BLaER1 treated with 17β-estradiol and CSF1 and Interleukin-3, amounts not matched to agents 10 nM and 100 nM (cell line): ENCODE measurements around the gene ZFYVE9.

Experiments
- H3K27ac ChIP-seq, 11 experiments: shearing (Covaris generic); formaldehyde crosslinking; 2 replicates each; pipeline ENCODE4 v1.8.1; 2022
- H3K27me3 ChIP-seq, 11 experiments: shearing (Covaris generic); formaldehyde crosslinking; 2 replicates each; pipeline ENCODE4 v1.8.1; 2022
- H3K36me3 ChIP-seq, 11 experiments: shearing (Covaris generic); formaldehyde crosslinking; 2 replicates each; pipeline ENCODE4 v1.8.1; 2022
- H3K4me1 ChIP-seq, 10 experiments: shearing (Covaris generic); formaldehyde crosslinking; 2 replicates each; pipeline ENCODE4 v1.8.1; 2022
- H3K4me2 ChIP-seq, 11 experiments: shearing (Covaris generic); formaldehyde crosslinking; 2 replicates each; pipeline ENCODE4 v1.8.1; 2022
- H3K4me3 ChIP-seq, 10 experiments: shearing (Covaris generic); formaldehyde crosslinking; 2 replicates each; pipeline ENCODE4 v1.8.1; 2022
- H3K9ac ChIP-seq, 11 experiments: shearing (Covaris generic); formaldehyde crosslinking; 2 replicates each; pipeline ENCODE4 v1.8.1; 2022
- H3K9me3 ChIP-seq, 11 experiments: shearing (Covaris generic); formaldehyde crosslinking; replicated peaks in 1 of 11; 2 replicates each; pipeline ENCODE4 v1.8.1; 2022
- H4K20me1 ChIP-seq, 11 experiments: shearing (Covaris generic); formaldehyde crosslinking; 2 replicates each; pipeline ENCODE4 v1.8.1; 2022
- Cebpa-rat ChIP-seq, 11 experiments: shearing (Covaris generic); IDR thresholded peaks; 2 replicates each; pipeline ENCODE4 v1.8.1; 2022

Gene ZFYVE9

GRCh38 chr1:52216907-52217458 is 75.1 kb downstream of the ZFYVE9 start:
- Histone ChIP-seq H3K27ac (no peak overlapping the region), H3K4me3 (peak overlapping the region in 3 of 10 experiments; percentile 12 to 19 (median 14); a peak in 1 of 20 replicates), H4K20me1 (peaks cover 0 to 6% (median 0%) of the 10 kb centered on the region in 11 experiments; a peak in 2 of 22 replicates), H3K9me3 (peaks cover 67 to 92% (median 81%) of the 10 kb centered on the region in 11 experiments), H3K9ac (no peak overlapping the region), H3K4me2 (no peak overlapping the region), H3K4me1 (no peaks in the 10 kb centered on the region), H3K27me3 (peaks cover 0 to 11% (median 0%) of the 10 kb centered on the region in 11 experiments; a peak in 1 of 22 replicates), H3K36me3 (peaks cover 49 to 75% (median 55%) of the 10 kb centered on the region in 11 experiments)
- TF ChIP-seq Cebpa-rat (IDR thresholded peaks at IDR 0.05), result peak in 3 of 11 experiments; percentile 13 to 36 (median 25); a peak in 2 of 22 replicates

- no peak overlapping the region for H3K4me2 ChIP-seq
- H3K36me3 ChIP-seq, result peaks cover 39 to 61% (median 52%) of the 10 kb centered on the region in 11 experiments
- no peak overlapping the region for H3K9ac ChIP-seq
- H3K27me3 ChIP-seq, result peaks cover 0 to 74% (median 0%) of the 10 kb centered on the region in 11 experiments; a peak in 5 of 22 replicates
- H3K27ac ChIP-seq, result no peak overlapping the region
- peak overlapping the region in 3 of 10 experiments; percentile 2 to 25 (median 11); a peak in 1 of 20 replicates for H3K4me3 ChIP-seq
- no peaks in the 10 kb centered on the region for H3K4me1 ChIP-seq
- peaks cover 0 to 21% (median 2%) of the 10 kb centered on the region in 11 experiments; a peak in 8 of 22 replicates for H4K20me1 ChIP-seq
- peaks cover 66 to 77% (median 70%) of the 10 kb centered on the region in 11 experiments for H3K9me3 ChIP-seq
- no peak for TF ChIP-seq Cebpa-rat (IDR thresholded peaks at IDR 0.05)
These were observed 83.3 kb downstream of the ZFYVE9 start for GRCh38 chr1:52225174-52225573.

- no peak for TF ChIP-seq Cebpa-rat (IDR thresholded peaks at IDR 0.05)
- Histone ChIP-seq H3K27ac (no peak overlapping the region), H3K9ac (no peak overlapping the region), H4K20me1 (peaks cover 0 to 63% (median 5%) of the 10 kb centered on the region in 11 experiments; a peak in 9 of 22 replicates), H3K4me2 (no peak overlapping the region), H3K36me3 (peaks cover 17 to 32% (median 24%) of the 10 kb centered on the region in 11 experiments), H3K9me3 (peaks cover 23 to 33% (median 27%) of the 10 kb centered on the region in 11 experiments), H3K27me3 (peaks cover 0 to 97% (median 0%) of the 10 kb centered on the region in 11 experiments; a peak in 7 of 22 replicates), H3K4me1 (0 out of 20 replicates have a peak, but pooled peaks cover 0 to 4% (median 0%) of the 10 kb centered on the region in 10 experiments), H3K4me3 (no peak overlapping the region)
These were observed 87.6 kb downstream of the ZFYVE9 start for GRCh38 chr1:52229494-52229893.

- no peak overlapping the region for H3K4me2 ChIP-seq
These were observed 91.6 kb downstream of the ZFYVE9 start for GRCh38 chr1:52233463-52233862.

GRCh38 chr1:52234014-52234413 is 92.1 kb downstream of the ZFYVE9 start:
- Histone ChIP-seq H4K20me1 (peaks cover 0 to 95% (median 4%) of the 10 kb centered on the region in 11 experiments; a peak in 11 of 22 replicates), H3K27me3 (peaks cover 0 to 99% (median 0%) of the 10 kb centered on the region in 11 experiments; a peak in 7 of 22 replicates), H3K36me3 (peaks cover 0 to 19% (median 9%) of the 10 kb centered on the region in 11 experiments; a peak in 10 of 22 replicates), H3K9me3 (no peaks in the 10 kb centered on the region), H3K4me2 (no peak overlapping the region), H3K4me1 (peaks cover 0 to 26% (median 18%) of the 10 kb centered on the region in 10 experiments; a peak in 19 of 20 replicates), H3K9ac (no peak overlapping the region), H3K4me3 (no peak overlapping the region), H3K27ac (no peak overlapping the region)
- TF ChIP-seq Cebpa-rat (IDR thresholded peaks at IDR 0.05), result no peak

More at GRCh38 chr1:52233463-52233862, 91.6 kb downstream of the ZFYVE9 start:
- no peak overlapping the region for H3K4me3 ChIP-seq
- peaks cover 0 to 95% (median 4%) of the 10 kb centered on the region in 11 experiments; a peak in 10 of 22 replicates for H4K20me1 ChIP-seq
- H3K4me1 ChIP-seq, result peaks cover 0 to 21% (median 13%) of the 10 kb centered on the region in 10 experiments; a peak in 13 of 20 replicates
- TF ChIP-seq Cebpa-rat (IDR thresholded peaks at IDR 0.05), result no peak
- no peaks in the 10 kb centered on the region for H3K9me3 ChIP-seq
- peaks cover 0 to 17% (median 9%) of the 10 kb centered on the region in 11 experiments; a peak in 10 of 22 replicates for H3K36me3 ChIP-seq
- peaks cover 0 to 99% (median 0%) of the 10 kb centered on the region in 11 experiments; a peak in 7 of 22 replicates for H3K27me3 ChIP-seq
- no peak overlapping the region for H3K9ac ChIP-seq
- no peak overlapping the region for H3K27ac ChIP-seq

GRCh38 chr1:52234708-52235107 is 92.8 kb downstream of the ZFYVE9 start:
- Histone ChIP-seq H3K36me3 (peaks cover 0 to 19% (median 9%) of the 10 kb centered on the region in 11 experiments; a peak in 10 of 22 replicates), H3K27ac (no peak overlapping the region), H3K4me3 (no peak overlapping the region), H3K4me2 (no peak overlapping the region), H3K27me3 (peaks cover 0 to 97% (median 0%) of the 10 kb centered on the region in 11 experiments; a peak in 7 of 22 replicates), H3K9ac (no peak overlapping the region), H3K9me3 (no peaks in the 10 kb centered on the region), H3K4me1 (peaks cover 7 to 33% (median 24%) of the 10 kb centered on the region in 10 experiments), H4K20me1 (peaks cover 0 to 95% (median 9%) of the 10 kb centered on the region in 11 experiments; a peak in 11 of 22 replicates)
- TF ChIP-seq Cebpa-rat (IDR thresholded peaks at IDR 0.05), result no peak

GRCh38 chr1:52235646-52236045 is 93.8 kb downstream of the ZFYVE9 start:
- TF ChIP-seq Cebpa-rat (IDR thresholded peaks at IDR 0.05), result no peak
- Histone ChIP-seq H3K4me3 (no peak overlapping the region), H3K9me3 (no peaks in the 10 kb centered on the region), H3K27me3 (peaks cover 0 to 92% (median 0%) of the 10 kb centered on the region in 11 experiments; a peak in 7 of 22 replicates), H3K36me3 (peaks cover 0 to 19% (median 9%) of the 10 kb centered on the region in 11 experiments; a peak in 10 of 22 replicates), H3K4me2 (no peak overlapping the region), H3K4me1 (peaks cover 13 to 41% (median 31%) of the 10 kb centered on the region in 10 experiments), H4K20me1 (peaks cover 0 to 94% (median 13%) of the 10 kb centered on the region in 11 experiments; a peak in 12 of 22 replicates), H3K9ac (no peak overlapping the region), H3K27ac (no peak overlapping the region)

GRCh38 chr1:52237430-52237829 is 95.5 kb downstream of the ZFYVE9 start:
- peaks cover 0 to 93% (median 0%) of the 10 kb centered on the region in 11 experiments; a peak in 7 of 22 replicates for H3K27me3 ChIP-seq
- H3K4me1 ChIP-seq, result peaks cover 16 to 51% (median 38%) of the 10 kb centered on the region in 10 experiments
- H3K27ac ChIP-seq, result no peak overlapping the region
- H3K4me3 ChIP-seq, result no peak overlapping the region
- H3K36me3 ChIP-seq, result peaks cover 0 to 23% (median 9%) of the 10 kb centered on the region in 11 experiments; a peak in 10 of 22 replicates
- H3K9me3 ChIP-seq, result peaks cover 0 to 3% (median 0%) of the 10 kb centered on the region in 11 experiments; a peak in 1 of 22 replicates
- H3K4me2 ChIP-seq, result peak overlapping the region in 6 of 11 experiments; percentile 25 to 77 (median 67); a peak in 12 of 22 replicates
- H4K20me1 ChIP-seq, result peaks cover 0 to 94% (median 17%) of the 10 kb centered on the region in 11 experiments; a peak in 12 of 22 replicates
- TF ChIP-seq Cebpa-rat (IDR thresholded peaks at IDR 0.05), result no peak
- H3K9ac ChIP-seq, result no peak overlapping the region
